Common myeloid progenitor, CD34-positive (primary cell): ENCODE data around the gene CELF2.

ENCODE experiments used
- CTCF ChIA-PET: fragments of 350-600 bp; sonication (Branson Sonifier 250); formaldehyde crosslinking; loops from one replicate; lab custom pipeline; 2021; ENCODE audit warnings: antibody characterized with exemption; lab: Charles Lee
- POLR2A ChIA-PET: fragments of 350-600 bp; sonication (Branson Sonifier 250); formaldehyde crosslinking; loops from one replicate; lab custom pipeline; 2021; ENCODE audit warnings: antibody characterized with exemption; lab: Charles Lee
- DNase-seq, 3 donors: peaks; one replicate each; pipeline versions ENCODE4 v3.0.0 to v3.0.0-alpha.2; 2013
- H3K27ac ChIP-seq, 2 experiments: 1 replicate in 1 of 2; 2 replicates in 1 of 2; pipeline ENCODE4 v1.7.0; 2013; ENCODE audit warnings: inconsistent platforms in 2 of 2, low read length in 2 of 2, mild to moderate bottlenecking in 2 of 2, low read depth in 1 of 2, moderate library complexity in 1 of 2; ENCODE audit not compliant: severe bottlenecking in 2 of 2, insufficient read depth in 1 of 2, poor library complexity in 1 of 2
- H3K27me3 ChIP-seq, 5 experiments: replicated peaks in 2 of 5; 1 replicate in 3 of 5; 2 replicates in 2 of 5; pipeline versions ENCODE4 v1.6.1 to v1.7.0; 2013; ENCODE audit warnings: low read length in 4 of 5, mild to moderate bottlenecking in 2 of 5, moderate library complexity in 2 of 5, inconsistent platforms in 1 of 5; ENCODE audit not compliant: insufficient read depth in 5 of 5, control insufficient read depth in 4 of 5
- H3K36me3 ChIP-seq, 4 experiments: 1 replicate in 2 of 4; 2 replicates in 2 of 4; pipeline versions ENCODE4 v1.6.1 to v1.7.0; 2013; ENCODE audit warnings: low read length in 3 of 4, control low read depth in 1 of 4, mild to moderate bottlenecking in 1 of 4; ENCODE audit not compliant: control insufficient read depth in 4 of 4, insufficient read depth in 4 of 4
- H3K4me1 ChIP-seq, 4 experiments: 1 replicate in 3 of 4; 2 replicates in 1 of 4; pipeline versions ENCODE4 v1.6.1 to v1.7.1; 2013; ENCODE audit warnings: low read length in 3 of 4, mild to moderate bottlenecking in 3 of 4, control low read depth in 1 of 4, inconsistent platforms in 1 of 4, moderate library complexity in 1 of 4; ENCODE audit not compliant: control insufficient read depth in 4 of 4, insufficient read depth in 4 of 4; ENCODE audit errors: control extremely low read depth in 1 of 4
- H3K4me3 ChIP-seq, 7 experiments: 1 replicate in 4 of 7; 2 replicates in 3 of 7; pipeline versions ENCODE4 v1.5.1 to v1.7.0; 2013; ENCODE audit warnings: mild to moderate bottlenecking in 7 of 7, low read length in 6 of 7, moderate library complexity in 6 of 7, inconsistent platforms in 2 of 7, low read depth in 2 of 7, control low read depth in 1 of 7; ENCODE audit not compliant: insufficient read depth in 4 of 7, control insufficient read depth in 1 of 7; ENCODE audit errors: extremely low read depth in 1 of 7
- H3K9me3 ChIP-seq, 5 experiments: 1 replicate in 4 of 5; 2 replicates in 1 of 5; pipeline versions ENCODE4 v1.6.1 to v1.7.1; 2013; ENCODE audit warnings: low read length in 4 of 5, mild to moderate bottlenecking in 2 of 5, inconsistent platforms in 1 of 5, low read depth in 1 of 5, moderate library complexity in 1 of 5; ENCODE audit not compliant: control insufficient read depth in 4 of 5, insufficient read depth in 2 of 5; ENCODE audit errors: control extremely low read depth in 1 of 5
- WGBS: methylation state at CpG from one replicate; pipeline ENCODE4 v1.1.5; 2013; ENCODE audit not compliant: insufficient coverage; 5-methylcytosine and 5-hydroxymethylcytosine counted together

CELF2 gene

DNA sequence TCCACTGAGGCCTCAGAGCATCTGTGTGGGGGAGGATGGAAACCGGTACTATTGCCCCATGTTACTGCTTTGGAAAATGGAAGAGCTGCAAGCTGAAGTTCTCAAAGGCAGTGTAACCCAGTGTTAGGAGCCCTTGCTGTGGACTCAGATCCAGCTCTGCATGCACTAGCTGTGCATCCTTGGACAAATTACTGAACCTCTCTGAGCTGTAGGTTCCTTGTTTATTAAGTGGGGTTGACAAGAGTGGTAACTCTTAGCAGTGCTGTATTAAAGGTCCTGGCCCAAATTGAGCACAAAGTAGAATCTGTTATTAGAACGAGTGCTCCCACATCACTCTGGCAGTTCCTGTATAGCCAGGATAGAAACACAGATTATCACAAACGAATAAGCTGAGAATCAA lies 359.6 kb downstream of the CELF2 start:
- WGBS, result 97% methylated on average over 3 of the region's 3 CpGs

DNA sequence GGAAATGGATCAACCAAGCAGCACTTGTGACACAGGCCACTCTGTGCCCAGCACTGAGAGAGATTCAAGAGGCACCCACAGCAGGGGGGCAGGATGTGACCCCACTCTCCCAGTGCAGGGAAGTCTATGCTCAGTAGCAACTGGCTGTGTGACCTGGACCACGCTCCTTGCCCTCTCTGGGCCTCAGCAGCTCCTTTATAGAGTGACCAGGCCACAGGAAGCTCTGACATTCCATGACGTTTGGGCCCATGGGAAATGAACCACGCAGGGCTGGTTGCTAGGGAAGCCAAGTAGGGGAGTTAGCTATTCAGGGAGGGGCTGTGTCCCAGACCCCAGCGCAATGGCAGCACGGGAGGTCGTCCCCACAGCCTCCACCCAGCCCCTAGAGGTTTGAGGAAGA lies 361.2 kb downstream of the CELF2 start:
- Histone ChIP-seq H3K36me3 (no peaks in the 10 kb centered on the region), H3K4me3 (no peak overlapping the region), H3K27me3 (no peaks in the 10 kb centered on the region), H3K27ac (no peak overlapping the region), H3K4me1 (no peaks in the 10 kb centered on the region), H3K9me3 (peaks cover 0 to 3% (median 0%) of the 10 kb centered on the region in 5 experiments)
- no peak for DNase-seq
- 88% methylated on average over 6 of the region's 6 CpGs for WGBS
- POLR2A ChIA-PET, result interaction anchor here (1.5 kb wide), 1 partner anchor 10 kb away, joined by 3 read pairs; no protein-coding TSS in a partner anchor
- CTCF ChIA-PET, result no interaction called here

More for the DNA sequence above, 359.6 kb downstream of the CELF2 start:
- H3K27me3 ChIP-seq, result no peaks in the 10 kb centered on the region
- no peaks in the 10 kb centered on the region for H3K36me3 ChIP-seq
- no peak overlapping the region for H3K27ac ChIP-seq
- no peaks in the 10 kb centered on the region for H3K9me3 ChIP-seq
- ChIA-PET POLR2A (no interaction called here), CTCF (interaction anchor here (1.2 kb wide), 1 partner anchor 12 kb away, joined by 3 read pairs; no protein-coding TSS in a partner anchor)
- no peak overlapping the region for H3K4me3 ChIP-seq
- no peak for DNase-seq
- no peaks in the 10 kb centered on the region for H3K4me1 ChIP-seq

GRCh38 chr10:11379771-11380170 lies 362.1 kb downstream of the CELF2 start:
- Histone ChIP-seq H3K4me3 (no peak overlapping the region), H3K36me3 (no peaks in the 10 kb centered on the region), H3K27ac (no peak overlapping the region), H3K4me1 (no peaks in the 10 kb centered on the region), H3K27me3 (no peaks in the 10 kb centered on the region), H3K9me3 (peaks cover 0 to 4% (median 0%) of the 10 kb centered on the region in 5 experiments)
- DNase-seq, result no peak
- WGBS, result 97% methylated on average over 15 of the region's 17 CpGs
- ChIA-PET CTCF (interaction anchor here (0.8 kb wide), 1 partner anchor 16 kb away, joined by 3 read pairs; no protein-coding TSS in a partner anchor), POLR2A (no interaction called here)

DNA sequence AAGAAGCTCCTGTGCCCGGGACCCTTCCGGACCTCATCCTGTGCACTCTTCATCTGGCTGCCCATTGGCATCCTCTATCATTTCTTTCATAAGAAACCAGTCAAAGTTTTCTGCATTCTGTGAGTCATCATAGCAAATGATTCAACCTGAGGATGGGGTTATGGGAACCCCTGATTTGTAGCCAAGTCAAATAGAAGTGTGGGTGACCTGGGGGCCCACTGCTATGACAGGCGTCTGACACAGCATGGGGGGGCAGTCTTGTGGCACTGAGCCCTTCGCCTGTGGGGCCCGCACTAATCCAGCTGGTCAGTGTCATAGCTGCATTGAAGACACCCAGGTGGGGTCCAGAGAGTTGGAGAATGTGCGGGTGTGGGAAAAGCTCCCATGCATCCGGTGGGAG lies 363.4 kb downstream of the CELF2 start:
- 98% methylated on average over 5 of the region's 7 CpGs for WGBS
- ChIA-PET CTCF (interaction anchor here (1.1 kb wide), 1 partner anchor 16 kb away, joined by 3 read pairs; no protein-coding TSS in a partner anchor), POLR2A (no interaction called here)
- H3K27ac ChIP-seq, result no peak overlapping the region
- H3K4me3 ChIP-seq, result no peak overlapping the region
- H3K9me3 ChIP-seq, result peaks cover 0 to 4% (median 0%) of the 10 kb centered on the region in 5 experiments
- DNase-seq, result no peak
- no peaks in the 10 kb centered on the region for H3K36me3 ChIP-seq
- no peaks in the 10 kb centered on the region for H3K27me3 ChIP-seq
- no peaks in the 10 kb centered on the region for H3K4me1 ChIP-seq

DNA sequence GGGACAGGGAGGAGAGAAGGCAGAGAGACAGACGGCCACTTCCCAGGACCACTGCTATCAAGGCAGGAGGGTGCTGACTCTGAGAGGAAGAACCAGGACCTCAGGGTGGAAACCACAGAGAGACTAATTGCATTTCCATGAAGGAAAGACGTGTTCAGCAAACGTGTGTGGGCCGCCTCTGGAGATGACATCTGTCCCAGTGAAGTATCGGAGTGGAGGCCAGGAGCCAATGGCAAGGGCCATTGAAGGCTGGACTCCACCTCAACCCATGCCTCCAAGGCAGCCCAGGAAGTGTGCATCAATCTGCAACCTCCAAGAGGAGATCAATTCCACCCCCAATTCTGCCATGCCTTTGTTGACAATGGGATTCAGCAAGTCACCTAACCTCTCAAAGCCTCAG lies 363.8 kb downstream of the CELF2 start:
- Histone ChIP-seq H3K27me3 (no peaks in the 10 kb centered on the region), H3K36me3 (no peaks in the 10 kb centered on the region), H3K9me3 (peaks cover 0 to 4% (median 0%) of the 10 kb centered on the region in 5 experiments), H3K4me1 (no peaks in the 10 kb centered on the region), H3K4me3 (no peak overlapping the region), H3K27ac (no peak overlapping the region)
- POLR2A ChIA-PET, result no interaction called here
- no peak for DNase-seq
- CTCF ChIA-PET, result no interaction called here
- WGBS, result 70% methylated on average over 5 of the region's 5 CpGs

GRCh38 chr10:11382187-11382586 lies 364.5 kb downstream of the CELF2 start:
- Histone ChIP-seq H3K27ac (no peak overlapping the region), H3K4me3 (no peak overlapping the region), H3K36me3 (no peaks in the 10 kb centered on the region), H3K27me3 (no peaks in the 10 kb centered on the region), H3K9me3 (peaks cover 0 to 4% (median 0%) of the 10 kb centered on the region in 5 experiments), H3K4me1 (no peaks in the 10 kb centered on the region)
- no peak for DNase-seq
- ChIA-PET POLR2A (no interaction called here), CTCF (no interaction called here)
- WGBS, result 93% methylated on average over 10 of the region's 10 CpGs

DNA sequence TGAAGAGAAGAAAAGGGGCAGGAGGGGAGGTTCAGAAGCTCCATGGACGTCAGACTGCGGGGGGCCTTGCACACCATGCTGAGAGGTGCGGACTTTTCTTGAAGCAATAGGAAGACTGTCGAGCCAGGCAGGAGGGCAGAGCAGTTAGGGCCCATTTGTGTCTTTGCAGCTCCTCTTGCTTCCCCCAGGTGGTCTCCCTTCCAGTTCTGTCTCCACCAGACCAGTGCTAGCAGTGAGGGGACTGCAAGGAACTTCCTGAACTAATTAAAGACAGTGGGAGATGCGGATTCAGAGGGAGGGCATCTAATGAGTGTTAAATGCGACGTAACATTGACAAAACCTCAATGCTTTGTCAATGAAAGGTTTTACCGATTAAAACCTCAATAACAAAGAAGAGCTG lies 368.4 kb downstream of the CELF2 start:
- ChIA-PET POLR2A (no interaction called here), CTCF (interaction anchor here (1.1 to 1.2 kb wide), 2 partner anchors 14 to 15 kb away, joined by 3 read pairs; no protein-coding TSS in a partner anchor)
- no peaks in the 10 kb centered on the region for H3K4me1 ChIP-seq
- H3K27me3 ChIP-seq, result no peaks in the 10 kb centered on the region
- no peak for DNase-seq
- 96% methylated on average over 8 of the region's 8 CpGs for WGBS
- H3K4me3 ChIP-seq, result no peak overlapping the region
- peaks cover 0 to 4% (median 0%) of the 10 kb centered on the region in 5 experiments for H3K9me3 ChIP-seq
- H3K27ac ChIP-seq, result no peak overlapping the region
- H3K36me3 ChIP-seq, result no peaks in the 10 kb centered on the region
